ENCODE measurements around the gene ARHGEF17. TPM values are rescaled to one million over a fixed set of nuclear protein-coding genes. Genes with fewer than 3 reads are reported as not detected.

ARHGEF17 gene, protein sequence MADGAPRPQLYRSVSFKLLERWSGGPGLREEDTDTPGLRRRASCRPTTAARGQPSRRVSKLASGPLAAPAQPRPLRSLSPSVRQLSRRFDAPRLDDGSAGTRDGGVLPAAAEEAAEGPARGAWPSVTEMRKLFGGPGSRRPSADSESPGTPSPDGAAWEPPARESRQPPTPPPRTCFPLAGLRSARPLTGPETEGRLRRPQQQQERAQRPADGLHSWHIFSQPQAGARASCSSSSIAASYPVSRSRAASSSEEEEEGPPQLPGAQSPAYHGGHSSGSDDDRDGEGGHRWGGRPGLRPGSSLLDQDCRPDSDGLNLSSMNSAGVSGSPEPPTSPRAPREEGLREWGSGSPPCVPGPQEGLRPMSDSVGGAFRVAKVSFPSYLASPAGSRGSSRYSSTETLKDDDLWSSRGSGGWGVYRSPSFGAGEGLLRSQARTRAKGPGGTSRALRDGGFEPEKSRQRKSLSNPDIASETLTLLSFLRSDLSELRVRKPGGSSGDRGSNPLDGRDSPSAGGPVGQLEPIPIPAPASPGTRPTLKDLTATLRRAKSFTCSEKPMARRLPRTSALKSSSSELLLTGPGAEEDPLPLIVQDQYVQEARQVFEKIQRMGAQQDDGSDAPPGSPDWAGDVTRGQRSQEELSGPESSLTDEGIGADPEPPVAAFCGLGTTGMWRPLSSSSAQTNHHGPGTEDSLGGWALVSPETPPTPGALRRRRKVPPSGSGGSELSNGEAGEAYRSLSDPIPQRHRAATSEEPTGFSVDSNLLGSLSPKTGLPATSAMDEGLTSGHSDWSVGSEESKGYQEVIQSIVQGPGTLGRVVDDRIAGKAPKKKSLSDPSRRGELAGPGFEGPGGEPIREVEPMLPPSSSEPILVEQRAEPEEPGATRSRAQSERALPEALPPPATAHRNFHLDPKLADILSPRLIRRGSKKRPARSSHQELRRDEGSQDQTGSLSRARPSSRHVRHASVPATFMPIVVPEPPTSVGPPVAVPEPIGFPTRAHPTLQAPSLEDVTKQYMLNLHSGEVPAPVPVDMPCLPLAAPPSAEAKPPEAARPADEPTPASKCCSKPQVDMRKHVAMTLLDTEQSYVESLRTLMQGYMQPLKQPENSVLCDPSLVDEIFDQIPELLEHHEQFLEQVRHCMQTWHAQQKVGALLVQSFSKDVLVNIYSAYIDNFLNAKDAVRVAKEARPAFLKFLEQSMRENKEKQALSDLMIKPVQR (N-terminal part only)
- 10 to 100 TPM; 50.1 to 58.5 TPM for total RNA-seq
- polyA plus RNA-seq (ENCODE audit: insufficient read depth, low read depth, low replicate concordance) = 29.4 TPM
- long read RNA-seq, donor 1, full-length matches to known transcripts = 4 of 18 reads
- long read RNA-seq, donor 1, partial matches to known transcripts = 14 of 18 reads
- long read RNA-seq, donor 1, other reads (novel, unspliced or antisense) = 0 of 18 reads
- long read RNA-seq, donor 2, full-length matches to known transcripts = 4 of 4 reads
- long read RNA-seq, donor 2, partial matches to known transcripts = 0 of 4 reads
- long read RNA-seq, donor 2, other reads (novel, unspliced or antisense) = 0 of 4 reads

DNA sequence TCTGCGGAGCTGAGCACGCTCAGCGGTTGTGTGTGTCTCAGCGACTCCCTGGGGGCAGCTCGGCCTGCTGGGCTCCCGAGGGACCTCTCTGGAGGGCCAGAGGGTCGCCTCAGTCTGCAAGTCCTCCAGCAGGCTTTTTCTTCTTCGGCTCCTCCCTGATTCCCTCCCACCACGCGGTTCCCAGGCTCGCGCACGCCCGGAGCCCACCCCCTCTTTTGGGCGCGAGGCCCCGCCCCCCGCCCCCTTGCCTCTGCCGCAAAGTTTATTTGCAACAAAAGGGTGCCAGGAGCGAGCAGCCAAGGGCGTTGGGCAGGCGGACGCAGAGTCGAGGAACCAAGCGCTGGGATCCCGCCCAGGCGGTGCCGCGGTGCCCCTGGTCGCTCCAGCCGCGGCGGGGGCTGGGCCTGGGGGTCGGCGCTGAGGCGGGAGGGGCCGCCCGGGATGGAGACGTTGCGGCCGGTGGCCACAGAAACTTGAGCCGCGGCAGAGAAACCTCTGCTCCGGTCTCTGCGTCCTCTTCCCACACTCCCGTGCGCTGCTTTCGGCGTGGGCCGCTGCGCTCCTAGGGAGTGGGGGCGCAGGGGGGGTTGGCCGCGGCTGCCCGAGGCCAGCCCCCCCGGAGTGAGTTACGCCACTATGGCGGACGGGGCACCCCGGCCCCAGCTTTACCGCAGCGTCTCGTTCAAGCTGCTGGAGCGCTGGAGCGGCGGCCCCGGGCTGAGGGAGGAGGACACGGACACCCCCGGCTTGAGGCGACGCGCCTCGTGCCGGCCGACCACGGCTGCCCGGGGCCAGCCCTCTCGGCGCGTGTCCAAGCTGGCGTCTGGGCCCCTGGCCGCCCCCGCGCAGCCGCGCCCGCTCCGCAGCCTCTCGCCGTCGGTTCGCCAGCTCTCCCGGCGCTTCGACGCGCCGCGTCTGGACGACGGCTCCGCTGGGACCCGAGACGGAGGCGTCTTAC is at the start of gene ARHGEF17:
ARHGEF17 (plus strand) TSS at position 274 of the 958 bp plus-strand sequence; CDS start at position 637, 363 bp downstream.
- H3K4me3 ChIP-seq = peak within 1 kb of the TSS; percentile 70 to 83
- intact Hi-C loops (cut with DNase I; ENCODE audit: low total_unique reads) = loop anchor here (5.0 to 10.0 kb wide), 2 partner anchors 34 to 67 kb away; partner anchors contain the start of gene RELT

DNA sequence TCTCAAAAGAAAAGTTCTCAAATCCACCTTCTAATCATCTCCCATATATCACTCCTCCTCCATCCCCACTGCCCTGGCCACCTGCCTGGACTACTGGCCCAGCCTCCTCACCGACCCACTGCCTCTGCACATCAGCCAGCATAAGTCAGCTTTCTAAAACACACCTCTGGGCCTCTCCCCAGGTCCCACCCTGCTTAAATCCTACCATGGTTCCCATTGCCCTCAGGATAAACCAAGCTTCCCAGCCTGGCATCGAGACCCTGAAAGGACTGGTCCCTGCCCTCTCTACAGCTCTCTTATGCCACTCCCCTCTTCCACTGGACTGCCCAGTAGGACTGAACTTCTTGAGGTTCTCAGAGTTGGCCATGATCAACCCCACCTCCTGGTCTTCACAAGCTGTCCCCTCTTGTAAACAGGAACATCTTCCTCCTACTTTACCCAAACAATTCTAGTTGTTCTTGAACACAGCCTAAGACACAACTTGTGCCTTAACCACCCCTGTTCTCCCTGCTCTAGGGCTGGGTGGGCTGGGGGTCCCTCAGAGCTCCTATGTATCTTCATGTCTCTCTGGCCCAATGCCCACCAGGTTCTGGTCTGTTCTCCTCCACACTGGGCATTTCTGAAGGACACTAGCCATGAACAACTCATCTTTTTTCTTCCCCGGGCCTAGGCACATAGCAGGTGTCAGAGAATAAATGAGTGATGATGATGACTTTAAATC is 48.5 kb upstream of the ARHGEF17 start:
- Histone ChIP-seq H3K36me3 (ENCODE audit: low read depth, missing control alignments) (no peaks in the 10 kb centered on the region), H3K27ac (no peak overlapping the region), H3K9me3 (no peaks in the 10 kb centered on the region), H3K4me1 (no peaks in the 10 kb centered on the region), H3K4me3 (no peak overlapping the region), H3K27me3 (no peaks in the 10 kb centered on the region)
- intact Hi-C loops (cut with DNase I; ENCODE audit: low total_unique reads) = no loop called here
- WGBS, 2 donors = 93 to 97% methylated on average over 3 of the region's 3 CpGs
- no peak for DNase-seq
- TF ChIP-seq, protein P1, sequence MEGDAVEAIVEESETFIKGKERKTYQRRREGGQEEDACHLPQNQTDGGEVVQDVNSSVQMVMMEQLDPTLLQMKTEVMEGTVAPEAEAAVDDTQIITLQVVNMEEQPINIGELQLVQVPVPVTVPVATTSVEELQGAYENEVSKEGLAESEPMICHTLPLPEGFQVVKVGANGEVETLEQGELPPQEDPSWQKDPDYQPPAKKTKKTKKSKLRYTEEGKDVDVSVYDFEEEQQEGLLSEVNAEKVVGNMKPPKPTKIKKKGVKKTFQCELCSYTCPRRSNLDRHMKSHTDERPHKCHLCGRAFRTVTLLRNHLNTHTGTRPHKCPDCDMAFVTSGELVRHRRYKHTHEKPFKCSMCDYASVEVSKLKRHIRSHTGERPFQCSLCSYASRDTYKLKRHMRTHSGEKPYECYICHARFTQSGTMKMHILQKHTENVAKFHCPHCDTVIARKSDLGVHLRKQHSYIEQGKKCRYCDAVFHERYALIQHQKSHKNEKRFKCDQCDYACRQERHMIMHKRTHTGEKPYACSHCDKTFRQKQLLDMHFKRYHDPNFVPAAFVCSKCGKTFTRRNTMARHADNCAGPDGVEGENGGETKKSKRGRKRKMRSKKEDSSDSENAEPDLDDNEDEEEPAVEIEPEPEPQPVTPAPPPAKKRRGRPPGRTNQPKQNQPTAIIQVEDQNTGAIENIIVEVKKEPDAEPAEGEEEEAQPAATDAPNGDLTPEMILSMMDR (IDR thresholded peaks at IDR 0.05) = no peak

More for the DNA sequence above, at the start of gene ARHGEF17:
- Histone ChIP-seq H3K9me3 (no peaks in the 10 kb centered on the region), H3K27me3 (no peaks in the 10 kb centered on the region), H3K27ac (peak within 1 kb of the TSS; percentile 94 to 96), H3K36me3 (ENCODE audit: low read depth, missing control alignments) (no peaks in the 10 kb centered on the region), H3K4me1 (peaks cover 20% of the 10 kb centered on the region)
- 1% methylated on average over 26 to 67 of the region's 105 CpGs for WGBS, 2 donors
- peak; percentile 76 for DNase-seq
- TF ChIP-seq, protein P1 (IDR thresholded peaks at IDR 0.05) = no peak

DNA sequence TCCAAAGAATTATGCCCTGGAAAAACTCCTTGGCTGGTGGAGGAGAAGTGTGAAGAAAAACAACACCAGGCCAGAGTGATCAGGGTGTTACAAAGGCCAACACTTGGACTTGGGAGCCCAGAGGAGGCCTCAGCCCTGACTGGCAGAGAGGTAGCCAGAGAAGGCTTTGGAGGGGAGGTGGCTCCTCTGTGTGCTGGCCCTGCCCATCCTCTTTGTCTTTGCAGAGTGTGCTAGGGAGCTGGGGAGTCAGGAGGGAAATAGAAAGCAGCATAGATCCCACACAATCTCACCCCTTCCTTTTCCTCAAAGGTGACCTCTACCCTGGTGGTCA is 48.0 kb upstream of the ARHGEF17 start:
- TF ChIP-seq POLR2A (IDR thresholded peaks at IDR 0.05) = no peak
- TF ChIP-seq, protein P1 (IDR thresholded peaks at IDR 0.05) = no peak
- Histone ChIP-seq H3K27me3 (no peaks in the 10 kb centered on the region), H3K36me3 (ENCODE audit: low read depth, missing control alignments) (no peaks in the 10 kb centered on the region), H3K4me1 (no peaks in the 10 kb centered on the region), H3K27ac (no peak overlapping the region), H3K4me3 (no peak overlapping the region), H3K9me3 (no peaks in the 10 kb centered on the region)
- intact Hi-C loops (cut with DNase I; ENCODE audit: low total_unique reads) = no loop called here
- no peak for DNase-seq

Measured in testis (tissue), 5 donors.